IPS-20b (cell line): ENCODE measurements around the gene TADA3.

Source experiments
- H3K27ac ChIP-seq: one replicate; pipeline ENCODE4 v1.5.1; 2013; ENCODE audit warnings: low read length
- H3K27me3 ChIP-seq: 2 replicates; pipeline ENCODE4 v1.6.1; 2013; ENCODE audit warnings: mild to moderate bottlenecking, low read length, inconsistent platforms; ENCODE audit not compliant: insufficient read depth
- H3K36me3 ChIP-seq: 2 replicates; pipeline ENCODE4 v1.6.1; 2013; ENCODE audit warnings: low read depth, mild to moderate bottlenecking, inconsistent platforms, low read length, moderate library complexity; ENCODE audit not compliant: insufficient read depth
- H3K4me1 ChIP-seq: 2 replicates; pipeline ENCODE4 v1.6.1; 2013; ENCODE audit warnings: mild to moderate bottlenecking, control low read depth, inconsistent platforms, low read length, moderate library complexity; ENCODE audit not compliant: insufficient read depth
- H3K4me3 ChIP-seq: 2 replicates; pipeline ENCODE4 v1.5.1; 2013; ENCODE audit warnings: mild to moderate bottlenecking, low read length, inconsistent platforms
- H3K9ac ChIP-seq: 2 replicates; pipeline ENCODE4 v1.6.1; 2013; ENCODE audit warnings: low read depth, mild to moderate bottlenecking, inconsistent platforms, low read length, moderate library complexity
- H3K9me3 ChIP-seq: 2 replicates; pipeline ENCODE4 v1.6.1; 2013; ENCODE audit warnings: mild to moderate bottlenecking, low read depth, low read length, inconsistent platforms; ENCODE audit not compliant: insufficient read depth

TADA3 gene

GRCh38 chr3:9792405-9793160 is at the start of gene TADA3, which contains the start of gene ARPC4:
TADA3 (minus strand) TSS chr3:9792473; CDS start chr3:9791466, 1,007 bp downstream.
ARPC4 (plus strand) TSS chr3:9793082; CDS start chr3:9793122, 40 bp downstream.
- H3K27ac ChIP-seq: peak within 1 kb of the TSS; percentile 100
- H3K4me3 ChIP-seq: peak within 1 kb of the TSS; percentile 92
- H3K9ac ChIP-seq: peak within 1 kb of the TSS; percentile 99
- H3K4me1 ChIP-seq: no peaks in the 10 kb centered on the region; the same call in 1 of the 2 replicates
- H3K27me3 ChIP-seq: no peaks in the 10 kb centered on the region
- H3K36me3 ChIP-seq: peaks cover 50% of the 10 kb centered on the region
- H3K9me3 ChIP-seq: no peaks in the 10 kb centered on the region

GRCh38 chr3:9841015-9841414 is 48.7 kb upstream of the TADA3 start:
- H3K4me1 ChIP-seq: no peaks in the 10 kb centered on the region
- H3K27me3 ChIP-seq: no peaks in the 10 kb centered on the region
- no peak overlapping the region for H3K9ac ChIP-seq
- peaks cover 37% of the 10 kb centered on the region for H3K36me3 ChIP-seq
- no peak overlapping the region for H3K27ac ChIP-seq
- H3K9me3 ChIP-seq: no peaks in the 10 kb centered on the region
- H3K4me3 ChIP-seq: no peak overlapping the region

GRCh38 chr3:9838856-9839255 is 46.6 kb upstream of the TADA3 start:
- H3K27ac ChIP-seq: no peak overlapping the region
- H3K27me3 ChIP-seq: no peaks in the 10 kb centered on the region
- no peaks in the 10 kb centered on the region for H3K4me1 ChIP-seq
- H3K36me3 ChIP-seq: peaks cover 37% of the 10 kb centered on the region
- H3K9ac ChIP-seq: no peak overlapping the region
- H3K9me3 ChIP-seq: no peaks in the 10 kb centered on the region
- no peak overlapping the region for H3K4me3 ChIP-seq

- no peak overlapping the region for H3K9ac ChIP-seq
- H3K9me3 ChIP-seq: no peaks in the 10 kb centered on the region
- H3K36me3 ChIP-seq: peaks cover 37% of the 10 kb centered on the region
- H3K27me3 ChIP-seq: no peaks in the 10 kb centered on the region
- no peaks in the 10 kb centered on the region for H3K4me1 ChIP-seq
- no peak overlapping the region for H3K27ac ChIP-seq
- H3K4me3 ChIP-seq: no peak overlapping the region
Measured at GRCh38 chr3:9837701-9838582, 45.7 kb upstream of the TADA3 start.

GRCh38 chr3:9834520-9835380 is 42.5 kb upstream of the TADA3 start:
- Histone ChIP-seq H3K9me3 (no peaks in the 10 kb centered on the region), H3K4me1 (no peaks in the 10 kb centered on the region), H3K36me3 (peaks cover 16% of the 10 kb centered on the region; the same call in 1 of the 2 replicates), H3K9ac (no peak overlapping the region), H3K4me3 (no peak overlapping the region), H3K27ac (no peak overlapping the region), H3K27me3 (no peaks in the 10 kb centered on the region)

GRCh38 chr3:9833078-9833477 is 40.8 kb upstream of the TADA3 start:
- no peaks in the 10 kb centered on the region for H3K9me3 ChIP-seq
- H3K36me3 ChIP-seq: 0 out of 2 replicates have a peak, but pooled peaks cover 4% of the 10 kb centered on the region
- no peak overlapping the region for H3K27ac ChIP-seq
- H3K9ac ChIP-seq: no peak overlapping the region
- no peaks in the 10 kb centered on the region for H3K27me3 ChIP-seq
- no peaks in the 10 kb centered on the region for H3K4me1 ChIP-seq
- H3K4me3 ChIP-seq: no peak overlapping the region

GRCh38 chr3:9831253-9831652 is 39.0 kb upstream of the TADA3 start:
- Histone ChIP-seq H3K27me3 (no peaks in the 10 kb centered on the region), H3K36me3 (no peaks in the 10 kb centered on the region), H3K4me1 (no peaks in the 10 kb centered on the region), H3K9ac (no peak overlapping the region), H3K4me3 (no peak overlapping the region), H3K9me3 (no peaks in the 10 kb centered on the region), H3K27ac (no peak overlapping the region)

- Histone ChIP-seq H3K27me3 (no peaks in the 10 kb centered on the region), H3K27ac (no peak overlapping the region), H3K9ac (no peak overlapping the region), H3K36me3 (no peaks in the 10 kb centered on the region), H3K4me1 (no peaks in the 10 kb centered on the region), H3K9me3 (no peaks in the 10 kb centered on the region), H3K4me3 (no peak overlapping the region)
Measured at GRCh38 chr3:9828801-9829755, 36.8 kb upstream of the TADA3 start.

GRCh38 chr3:9826815-9827573 is 34.7 kb upstream of the TADA3 start:
- Histone ChIP-seq H3K9ac (no peak overlapping the region), H3K27ac (no peak overlapping the region)

GRCh38 chr3:9825451-9826040 is 33.3 kb upstream of the TADA3 start:
- H3K4me1 ChIP-seq: 0 out of 2 replicates have a peak, but pooled peaks cover 2% of the 10 kb centered on the region
- H3K36me3 ChIP-seq: no peaks in the 10 kb centered on the region
- H3K27ac ChIP-seq: no peak overlapping the region
- no peak overlapping the region for H3K4me3 ChIP-seq
- H3K9ac ChIP-seq: 0 out of 2 replicates have a peak overlapping the region, but pooled peaks have one; percentile 34
- no peaks in the 10 kb centered on the region for H3K27me3 ChIP-seq
- no peaks in the 10 kb centered on the region for H3K9me3 ChIP-seq

More at GRCh38 chr3:9826815-9827573, 34.7 kb upstream of the TADA3 start:
- H3K27me3 ChIP-seq: no peaks in the 10 kb centered on the region
- H3K4me1 ChIP-seq: no peaks in the 10 kb centered on the region
- no peaks in the 10 kb centered on the region for H3K36me3 ChIP-seq
- H3K9me3 ChIP-seq: no peaks in the 10 kb centered on the region
- no peak overlapping the region for H3K4me3 ChIP-seq
